ENCODE measurements around the gene SERPINB5. TPM values are rescaled to one million over a fixed set of nuclear protein-coding genes. Genes with fewer than 3 reads are reported as not detected.

SERPINB5 gene
- total RNA-seq, 1 experiment from 2014 or later = not detected

GRCh38 chr18:63505566-63506335 is 29.0 kb downstream of the SERPINB5 start:
- in situ Hi-C loops (cut with HindIII; ENCODE audit: low pct_unique_long_range_greater_than_20kb, low sequenced_read_pairs) (no loop called here), intact Hi-C loops (cut with micrococcal nuclease; ENCODE audit: unreplicated experiment) (no loop called here)
- Histone ChIP-seq H3K36me3 (ENCODE audit: control insufficient read depth, insufficient read depth, low read length) (no peaks in the 10 kb centered on the region), H3K4me3 (ENCODE audit: low read depth in 2 of 2, low read length in 2 of 2) (no peak overlapping the region), H3K27me3 (ENCODE audit: control insufficient read depth, insufficient read depth, low read length) (no peaks in the 10 kb centered on the region), H3K27ac (ENCODE audit: low read length) (no peak overlapping the region), H3K4me1 (ENCODE audit: control insufficient read depth, insufficient read depth, low read length) (no peaks in the 10 kb centered on the region), H3K9me3 (ENCODE audit: control insufficient read depth, insufficient read depth, low read depth, low read length) (no peaks in the 10 kb centered on the region)
- ATAC-seq (no peak), DNase-seq (ENCODE audit: low read depth, low spot score) (peak; percentile 7)
- TF ChIP-seq SIN3A (IDR thresholded peaks at IDR 0.05; ENCODE audit: borderline replicate concordance, insufficient read depth, low read depth, low read length) (no peak), REST (IDR thresholded peaks at IDR 0.05; ENCODE audit: insufficient read depth in 1 of 2, low read depth in 2 of 2, low read length in 1 of 2) (no peak), POLR2AphosphoS5 (IDR thresholded peaks at IDR 0.05; ENCODE audit: low read depth, low read length) (no peak)
- TF ChIP-seq, protein P1, sequence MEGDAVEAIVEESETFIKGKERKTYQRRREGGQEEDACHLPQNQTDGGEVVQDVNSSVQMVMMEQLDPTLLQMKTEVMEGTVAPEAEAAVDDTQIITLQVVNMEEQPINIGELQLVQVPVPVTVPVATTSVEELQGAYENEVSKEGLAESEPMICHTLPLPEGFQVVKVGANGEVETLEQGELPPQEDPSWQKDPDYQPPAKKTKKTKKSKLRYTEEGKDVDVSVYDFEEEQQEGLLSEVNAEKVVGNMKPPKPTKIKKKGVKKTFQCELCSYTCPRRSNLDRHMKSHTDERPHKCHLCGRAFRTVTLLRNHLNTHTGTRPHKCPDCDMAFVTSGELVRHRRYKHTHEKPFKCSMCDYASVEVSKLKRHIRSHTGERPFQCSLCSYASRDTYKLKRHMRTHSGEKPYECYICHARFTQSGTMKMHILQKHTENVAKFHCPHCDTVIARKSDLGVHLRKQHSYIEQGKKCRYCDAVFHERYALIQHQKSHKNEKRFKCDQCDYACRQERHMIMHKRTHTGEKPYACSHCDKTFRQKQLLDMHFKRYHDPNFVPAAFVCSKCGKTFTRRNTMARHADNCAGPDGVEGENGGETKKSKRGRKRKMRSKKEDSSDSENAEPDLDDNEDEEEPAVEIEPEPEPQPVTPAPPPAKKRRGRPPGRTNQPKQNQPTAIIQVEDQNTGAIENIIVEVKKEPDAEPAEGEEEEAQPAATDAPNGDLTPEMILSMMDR (IDR thresholded peaks at IDR 0.05) = peak; percentile 62
- no TSS peak for BruUV-seq (replicated peaks)
- POLR2A ChIA-PET = no interaction called here
- CTCF ChIA-PET = no interaction called here

DNA sequence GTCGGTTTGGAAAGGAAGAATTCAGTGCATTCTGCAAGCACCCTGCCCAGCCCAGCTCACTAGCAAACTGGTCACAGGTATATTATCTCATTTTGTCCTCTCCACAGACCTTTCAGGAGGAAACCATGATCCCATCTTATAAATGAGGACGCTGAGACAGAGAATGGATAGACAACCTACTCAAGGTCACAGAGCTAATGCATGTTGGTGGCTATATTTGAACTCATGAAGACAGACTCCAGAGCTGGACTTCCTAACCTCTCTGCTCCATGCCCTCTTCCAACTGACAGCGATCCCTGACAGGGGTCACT is 29.5 kb downstream of the SERPINB5 start:
- no peak overlapping the region for H3K27ac ChIP-seq (ENCODE audit: low read length)
- H3K4me3 ChIP-seq (ENCODE audit: low read depth in 2 of 2, low read length in 2 of 2) = no peak overlapping the region
- no peaks in the 10 kb centered on the region for H3K9me3 ChIP-seq (ENCODE audit: control insufficient read depth, insufficient read depth, low read depth, low read length)
- no peaks in the 10 kb centered on the region for H3K27me3 ChIP-seq (ENCODE audit: control insufficient read depth, insufficient read depth, low read length)
- BruUV-seq (replicated peaks) = no TSS peak
- DNase-seq (ENCODE audit: low read depth, low spot score) = no peak
- ChIA-PET CTCF (no interaction called here), POLR2A (no interaction called here)
- intact Hi-C loops (cut with micrococcal nuclease; ENCODE audit: unreplicated experiment) = no loop called here
- no peaks in the 10 kb centered on the region for H3K36me3 ChIP-seq (ENCODE audit: control insufficient read depth, insufficient read depth, low read length)
- in situ Hi-C loops (cut with HindIII; ENCODE audit: low pct_unique_long_range_greater_than_20kb, low sequenced_read_pairs) = no loop called here
- ATAC-seq = no peak
- no peaks in the 10 kb centered on the region for H3K4me1 ChIP-seq (ENCODE audit: control insufficient read depth, insufficient read depth, low read length)
- TF ChIP-seq, protein P1 (IDR thresholded peaks at IDR 0.05) = peak; percentile 31; the same call in 1 of the 2 replicates
- no peak for TF ChIP-seq REST (IDR thresholded peaks at IDR 0.05; ENCODE audit: insufficient read depth in 1 of 2, low read depth in 2 of 2, low read length in 1 of 2)
